Hepatocyte (in vitro differentiated cells): ENCODE data around the gene PIGU.

ENCODE experiments used
- EZH2 ChIP-seq: fragments of 200-600 bp; sonication (generic); IDR thresholded peaks from 2 replicates; pipeline ENCODE4 v1.6.1; 2016; ENCODE audit warnings: antibody characterized with exemption, mild to moderate bottlenecking, borderline replicate concordance
- EZH2phosphoT487 ChIP-seq: fragments of 200-600 bp; sonication (generic); IDR thresholded peaks from one replicate; pipeline ENCODE4 v1.6.1; 2018; ENCODE audit warnings: antibody characterized with exemption, mild to moderate bottlenecking, low read depth, moderate library complexity; ENCODE audit not compliant: unreplicated experiment, severe bottlenecking
- TF ChIP-seq, protein P1 (sequence below): fragments of 200-600 bp; sonication (generic); IDR thresholded peaks from 2 replicates; pipeline ENCODE4 v1.5.1; 2016; ENCODE audit warnings: antibody characterized with exemption, mild to moderate bottlenecking; ENCODE audit not compliant: poor library complexity

DNA sequence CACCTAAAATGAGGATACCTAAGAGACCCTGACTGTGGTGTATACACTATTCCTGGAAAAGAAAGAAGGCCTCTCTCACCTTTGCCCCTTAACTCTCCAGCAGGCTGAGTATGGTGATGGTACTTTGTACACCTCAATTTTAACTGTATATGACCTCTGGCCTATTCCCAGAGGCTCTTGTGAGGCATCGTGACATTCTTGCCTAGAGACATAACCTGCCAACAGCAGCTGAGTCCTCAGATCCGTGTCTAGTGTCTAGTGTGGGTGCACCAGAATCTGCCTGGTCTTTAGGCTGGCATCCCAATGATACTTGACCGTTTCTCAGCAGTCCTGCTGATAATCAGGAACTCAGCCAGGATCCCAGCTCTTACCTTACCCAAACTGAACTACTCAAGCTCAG, 47.3 kb upstream of the PIGU start:
- TF ChIP-seq, protein P1, sequence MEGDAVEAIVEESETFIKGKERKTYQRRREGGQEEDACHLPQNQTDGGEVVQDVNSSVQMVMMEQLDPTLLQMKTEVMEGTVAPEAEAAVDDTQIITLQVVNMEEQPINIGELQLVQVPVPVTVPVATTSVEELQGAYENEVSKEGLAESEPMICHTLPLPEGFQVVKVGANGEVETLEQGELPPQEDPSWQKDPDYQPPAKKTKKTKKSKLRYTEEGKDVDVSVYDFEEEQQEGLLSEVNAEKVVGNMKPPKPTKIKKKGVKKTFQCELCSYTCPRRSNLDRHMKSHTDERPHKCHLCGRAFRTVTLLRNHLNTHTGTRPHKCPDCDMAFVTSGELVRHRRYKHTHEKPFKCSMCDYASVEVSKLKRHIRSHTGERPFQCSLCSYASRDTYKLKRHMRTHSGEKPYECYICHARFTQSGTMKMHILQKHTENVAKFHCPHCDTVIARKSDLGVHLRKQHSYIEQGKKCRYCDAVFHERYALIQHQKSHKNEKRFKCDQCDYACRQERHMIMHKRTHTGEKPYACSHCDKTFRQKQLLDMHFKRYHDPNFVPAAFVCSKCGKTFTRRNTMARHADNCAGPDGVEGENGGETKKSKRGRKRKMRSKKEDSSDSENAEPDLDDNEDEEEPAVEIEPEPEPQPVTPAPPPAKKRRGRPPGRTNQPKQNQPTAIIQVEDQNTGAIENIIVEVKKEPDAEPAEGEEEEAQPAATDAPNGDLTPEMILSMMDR, result no peak
- TF ChIP-seq EZH2 (no peak), EZH2phosphoT487 (no peak)
